Trophoblast cell (in vitro differentiated cells and primary cell): Measurements from ENCODE around the gene PTP4A2.
"Not testable (repeated sequence)": the region's sequence is repeated elsewhere in the genome, so short reads cannot be mapped to it uniquely, and the experiment has no call there.

Experiments
- DNase-seq, 2 donors: peaks; one replicate each; pipeline ENCODE4 v3.0.0-alpha.2; 2016
- H2AFZ ChIP-seq: 2 replicates; pipeline ENCODE4 v1.6.1; 2013; ENCODE audit warnings: low read length, moderate library complexity, mild to moderate bottlenecking; ENCODE audit not compliant: insufficient read depth, poor library complexity
- H2AK5ac ChIP-seq: 2 replicates; pipeline ENCODE4 v1.6.1; 2013; ENCODE audit warnings: mild to moderate bottlenecking, low read length
- H2BK120ac ChIP-seq: 2 replicates; pipeline ENCODE4 v1.6.1; 2013; ENCODE audit warnings: low read length, mild to moderate bottlenecking, moderate library complexity; ENCODE audit not compliant: insufficient read depth, poor library complexity
- H2BK12ac ChIP-seq: 2 replicates; pipeline ENCODE4 v1.6.1; 2013; ENCODE audit warnings: mild to moderate bottlenecking, low read length, moderate library complexity
- H2BK5ac ChIP-seq: 2 replicates; pipeline ENCODE4 v1.6.1; 2013; ENCODE audit warnings: low read length, low read depth, moderate library complexity, mild to moderate bottlenecking; ENCODE audit not compliant: poor library complexity
- H3K14ac ChIP-seq: 2 replicates; pipeline ENCODE4 v1.6.1; 2013; ENCODE audit warnings: mild to moderate bottlenecking, low read length
- H3K18ac ChIP-seq: 2 replicates; pipeline ENCODE4 v1.6.1; 2013; ENCODE audit warnings: mild to moderate bottlenecking, low read length
- H3K23ac ChIP-seq: 2 replicates; pipeline ENCODE4 v1.6.1; 2013; ENCODE audit warnings: low read length
- H3K27ac ChIP-seq: 2 replicates; pipeline ENCODE4 v1.5.1; 2013; ENCODE audit warnings: low read depth, mild to moderate bottlenecking, inconsistent platforms, low read length, moderate library complexity
- H3K27me3 ChIP-seq: 2 replicates; pipeline ENCODE4 v1.6.1; 2013; ENCODE audit warnings: inconsistent platforms, mild to moderate bottlenecking, low read length, moderate library complexity; ENCODE audit not compliant: insufficient read depth
- H3K36me3 ChIP-seq, 2 experiments: 1 replicate in 1 of 2; 2 replicates in 1 of 2; pipeline ENCODE4 v1.6.1; 2013; ENCODE audit warnings: low read length in 2 of 2, mild to moderate bottlenecking in 2 of 2, moderate library complexity in 1 of 2; ENCODE audit not compliant: insufficient read depth in 2 of 2, control insufficient read depth in 1 of 2
- H3K4ac ChIP-seq: 2 replicates; pipeline ENCODE4 v1.6.1; 2013; ENCODE audit warnings: low read depth, mild to moderate bottlenecking, low read length, moderate library complexity
- H3K4me1 ChIP-seq, 2 experiments: 1 replicate in 1 of 2; 2 replicates in 1 of 2; pipeline ENCODE4 v1.6.1; 2013; ENCODE audit warnings: low read length in 2 of 2, mild to moderate bottlenecking in 2 of 2, moderate library complexity in 1 of 2; ENCODE audit not compliant: insufficient read depth in 2 of 2, control insufficient read depth in 1 of 2
- H3K4me2 ChIP-seq: 2 replicates; pipeline ENCODE4 v1.6.1; 2013; ENCODE audit warnings: inconsistent platforms, mild to moderate bottlenecking, low read length, moderate library complexity
- H3K4me3 ChIP-seq: 2 replicates; pipeline ENCODE4 v1.5.1; 2013; ENCODE audit warnings: mild to moderate bottlenecking, low read depth, low read length, inconsistent platforms
- H3K79me1 ChIP-seq: one replicate; pipeline ENCODE4 v1.6.1; 2013; ENCODE audit warnings: low read length
- H3K79me2 ChIP-seq: 2 replicates; pipeline ENCODE4 v1.6.1; 2013; ENCODE audit warnings: low read length, mild to moderate bottlenecking; ENCODE audit not compliant: control insufficient read depth, insufficient read depth, poor library complexity
- H3K9ac ChIP-seq: 2 replicates; pipeline ENCODE4 v1.6.1; 2013; ENCODE audit warnings: mild to moderate bottlenecking, low read length
- H3K9me3 ChIP-seq: 2 replicates; pipeline ENCODE4 v1.6.1; 2013; ENCODE audit warnings: low read depth, mild to moderate bottlenecking, control low read depth, inconsistent platforms, low read length; ENCODE audit not compliant: insufficient read depth
- H4K12ac ChIP-seq: 2 replicates; pipeline ENCODE4 v1.6.1; 2013; ENCODE audit warnings: low read depth, mild to moderate bottlenecking, low read length, moderate library complexity
- H4K8ac ChIP-seq: 2 replicates; pipeline ENCODE4 v1.6.1; 2013; ENCODE audit warnings: low read depth, mild to moderate bottlenecking, low read length, moderate library complexity
- H4K91ac ChIP-seq: one replicate; pipeline ENCODE4 v1.6.1; 2013; ENCODE audit warnings: low read depth, mild to moderate bottlenecking, low read length, moderate library complexity
- WGBS: extraction: QIAGEN DNeasy Blood & Tissue Kit; methylation state at CpG from one replicate; pipeline ENCODE4 v1.1.7; 2013; ENCODE audit warnings: missing lambda C conversion rate; ENCODE audit not compliant: insufficient read length, insufficient coverage; ENCODE audit errors: extremely low coverage; 5-methylcytosine and 5-hydroxymethylcytosine counted together

Gene PTP4A2

DNA sequence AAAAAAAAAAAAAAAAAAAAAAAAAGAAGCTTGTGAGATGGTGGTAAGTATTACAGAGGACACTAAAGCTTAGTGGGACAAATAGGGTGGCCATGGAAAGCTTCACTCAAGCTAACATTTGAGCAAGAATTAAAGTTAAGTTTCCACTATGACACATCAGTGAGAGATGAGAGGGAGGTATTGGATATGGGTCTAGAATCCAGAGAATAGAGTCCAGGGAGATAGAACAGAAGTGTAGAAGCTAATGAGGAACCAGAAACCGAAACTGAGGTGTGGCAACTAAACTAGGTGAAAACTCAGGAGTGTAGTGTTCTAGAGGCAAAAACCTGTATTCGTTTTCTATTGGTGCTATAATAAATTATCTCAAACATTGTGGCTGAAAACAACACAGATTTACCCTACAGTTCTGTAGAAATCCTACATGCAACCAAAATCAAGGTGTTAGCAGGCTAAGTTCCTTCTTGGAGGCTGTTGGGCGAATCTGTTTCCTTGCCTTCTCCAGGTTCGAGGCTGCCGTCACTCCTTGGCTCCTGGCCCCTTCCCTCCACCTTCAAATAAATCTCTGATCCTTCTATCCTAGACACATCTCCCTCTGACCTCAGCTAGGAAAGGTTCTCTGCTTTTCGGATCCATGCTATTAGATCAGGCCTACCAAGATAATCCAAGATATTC is 36.2 kb downstream of the PTP4A2 start:
- peaks cover 3 to 5% of the 10 kb centered on the region in 2 experiments for H3K36me3 ChIP-seq
- H3K18ac ChIP-seq: no peak overlapping the region
- no peak overlapping the region for H3K9ac ChIP-seq
- no peak overlapping the region for H3K4ac ChIP-seq
- no peak overlapping the region for H2BK120ac ChIP-seq
- no peaks in the 10 kb centered on the region for H3K27me3 ChIP-seq
- H4K91ac ChIP-seq: no peak overlapping the region
- peak in 1 of 2 donors; percentile 40 for DNase-seq
- H4K8ac ChIP-seq: no peak overlapping the region
- no peak overlapping the region for H3K4me2 ChIP-seq
- no peak overlapping the region for H2AFZ ChIP-seq
- H2AK5ac ChIP-seq: no peak overlapping the region
- H3K14ac ChIP-seq: no peak overlapping the region
- no peaks in the 10 kb centered on the region for H3K79me1 ChIP-seq
- no peaks in the 10 kb centered on the region for H3K9me3 ChIP-seq
- no peak overlapping the region for H3K23ac ChIP-seq
- no peak overlapping the region for H3K27ac ChIP-seq
- no peak overlapping the region for H4K12ac ChIP-seq
- no peaks in the 10 kb centered on the region for H3K4me1 ChIP-seq
- H3K79me2 ChIP-seq: no peaks in the 10 kb centered on the region
- H2BK12ac ChIP-seq: no peak overlapping the region
- H3K4me3 ChIP-seq: no peak overlapping the region
- no peak overlapping the region for H2BK5ac ChIP-seq
- no CpG with 5 or more reads among the region's 6 CpGs for WGBS

DNA sequence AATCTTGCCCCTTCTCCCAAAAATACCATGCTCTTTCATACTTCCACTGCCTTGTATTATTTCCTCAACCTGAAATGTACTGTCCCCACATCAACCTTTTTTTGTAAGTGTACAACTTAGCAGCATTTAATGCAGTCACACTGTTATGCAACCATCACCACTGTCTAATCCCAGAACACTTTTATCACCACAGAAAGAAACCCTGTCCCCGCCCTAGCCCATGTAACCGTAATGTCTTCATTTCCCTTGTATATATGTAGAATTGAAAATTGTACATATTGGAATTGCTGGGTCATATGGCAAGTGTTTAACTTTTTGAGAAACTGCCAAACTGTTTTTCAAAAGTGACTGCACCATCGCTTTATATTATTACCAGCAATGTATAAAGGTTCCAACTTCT is 37.4 kb downstream of the PTP4A2 start:
- no peak overlapping the region for H3K4ac ChIP-seq
- H3K79me1 ChIP-seq: no peaks in the 10 kb centered on the region

GRCh38 chr1:31897526-31898100 is 40.6 kb downstream of the PTP4A2 start:
- H2AFZ ChIP-seq: no peak overlapping the region
- no peak overlapping the region for H3K27ac ChIP-seq

More for the DNA sequence above, 37.4 kb downstream of the PTP4A2 start:
- Histone ChIP-seq H3K9me3 (no peaks in the 10 kb centered on the region), H3K4me1 (no peaks in the 10 kb centered on the region), H3K79me2 (no peaks in the 10 kb centered on the region), H3K18ac (no peak overlapping the region), H4K91ac (no peak overlapping the region), H3K23ac (no peak overlapping the region), H3K14ac (no peak overlapping the region), H2AK5ac (no peak overlapping the region), H3K27ac (no peak overlapping the region), H4K12ac (no peak overlapping the region), H4K8ac (no peak overlapping the region), H2BK5ac (no peak overlapping the region), H3K4me3 (no peak overlapping the region), H3K27me3 (no peaks in the 10 kb centered on the region), H3K9ac (no peak overlapping the region), H3K4me2 (no peak overlapping the region), H2BK12ac (no peak overlapping the region), H2BK120ac (no peak overlapping the region), H2AFZ (no peak overlapping the region), H3K36me3 (no peaks in the 10 kb centered on the region)
- no CpG with 5 or more reads among the region's 3 CpGs for WGBS
- DNase-seq: no peak

GRCh38 chr1:31895474-31896198 is 42.5 kb downstream of the PTP4A2 start:
- H3K79me2 ChIP-seq, H2AK5ac ChIP-seq, H4K8ac ChIP-seq, DNase-seq, H3K4me1 ChIP-seq, H2AFZ ChIP-seq, H2BK12ac ChIP-seq, H3K18ac ChIP-seq, H4K91ac ChIP-seq, H3K9ac ChIP-seq, H3K27me3 ChIP-seq, H3K4me2 ChIP-seq, H4K12ac ChIP-seq, H3K27ac ChIP-seq, H3K4me3 ChIP-seq, H3K36me3 ChIP-seq, H3K14ac ChIP-seq, H3K79me1 ChIP-seq, H3K4ac ChIP-seq, H2BK5ac ChIP-seq, H3K9me3 ChIP-seq, H3K23ac ChIP-seq, H2BK120ac ChIP-seq: not testable (repeated sequence)
- no CpG with 5 or more reads among the region's 2 CpGs for WGBS

More at GRCh38 chr1:31897526-31898100, 40.6 kb downstream of the PTP4A2 start:
- no peak overlapping the region for H2BK120ac ChIP-seq
- H3K4me1 ChIP-seq: no peaks in the 10 kb centered on the region
- no peak overlapping the region for H3K23ac ChIP-seq
- H3K18ac ChIP-seq: no peak overlapping the region
- H3K79me2 ChIP-seq: no peaks in the 10 kb centered on the region
- no peaks in the 10 kb centered on the region for H3K27me3 ChIP-seq
- no peaks in the 10 kb centered on the region for H3K36me3 ChIP-seq
- H3K4me3 ChIP-seq: no peak overlapping the region
- no peak overlapping the region for H4K12ac ChIP-seq
- H4K91ac ChIP-seq: no peak overlapping the region
- H3K4me2 ChIP-seq: no peak overlapping the region
- no peak overlapping the region for H4K8ac ChIP-seq
- H3K79me1 ChIP-seq: no peaks in the 10 kb centered on the region
- H2AK5ac ChIP-seq: no peak overlapping the region
- DNase-seq: no peak
- H3K9ac ChIP-seq: no peak overlapping the region
- H3K14ac ChIP-seq: no peak overlapping the region
- H3K9me3 ChIP-seq: no peaks in the 10 kb centered on the region
- H3K4ac ChIP-seq: no peak overlapping the region
- no peak overlapping the region for H2BK5ac ChIP-seq
- WGBS: no CpG with 5 or more reads among the region's 6 CpGs
- no peak overlapping the region for H2BK12ac ChIP-seq
